Endothelial cell of coronary artery (primary cell): Measurements from ENCODE around the gene PRDM2. TPM values are rescaled to one million over a fixed set of nuclear protein-coding genes. Genes with fewer than 3 reads are reported as not detected.

Experiments
- total RNA-seq: library from RNA; depleted of rRNA; stranded (reverse); fragments of >200 nt; gene quantifications from 2 replicates; pipeline ENCODE4 v1.2.3, GENCODE V29; 2014

Gene PRDM2
- total RNA-seq: 5.8 and 8.5 TPM in 2 replicates

DNA sequence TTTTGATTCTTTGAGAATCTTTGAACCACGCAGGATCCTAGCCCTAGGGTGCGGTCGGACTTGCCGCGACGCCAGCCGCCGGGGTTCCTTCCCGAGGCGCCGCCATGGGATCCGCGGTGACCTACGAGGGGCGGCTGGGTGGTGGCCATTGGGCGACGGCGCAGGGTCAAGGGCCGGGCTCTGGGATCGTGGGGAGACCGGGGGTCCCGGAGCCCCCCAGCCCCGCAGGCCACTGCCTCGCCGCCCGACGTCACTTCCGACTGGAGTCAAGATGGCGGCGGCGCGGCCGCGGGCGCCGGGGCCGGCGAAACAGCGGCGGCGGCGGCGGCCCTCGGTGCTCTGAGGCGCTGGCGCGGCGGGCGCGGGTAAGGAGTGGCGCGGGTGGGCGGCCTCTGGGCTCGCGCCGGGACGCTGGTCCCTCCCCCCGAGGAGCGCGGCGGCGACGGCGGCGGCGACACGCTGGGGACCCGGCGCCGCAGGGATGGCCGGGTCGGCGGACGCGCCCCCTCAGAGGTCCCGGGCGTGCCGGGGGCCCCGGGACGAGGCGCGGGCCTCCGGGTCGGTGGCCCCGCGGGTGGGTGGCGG lies at the start of gene PRDM2:
Gene PRDM2, plus strand, starts transcription at position 253 of the 585 bp plus-strand sequence. CDS start 15,418 bp downstream, outside the sequence.

Other genes starting within 250 kb of the PRDM2 start
- 0.38 TPM in 1 of 2 replicates, not detected in the other for gene LRRC38, start 186.2 kb upstream of the PRDM2 start, total RNA-seq
- 0.27 and 0.38 TPM in 2 replicates for gene PDPN, start 116.4 kb upstream of the PRDM2 start, total RNA-seq